DND-41 (cell line): ENCODE results near the gene URB1.

Source experiments
- CTCF ChIP-seq: IDR thresholded peaks from 2 replicates; pipeline ENCODE4 v1.5.1; 2012; ENCODE audit warnings: borderline replicate concordance, low read length, moderate library complexity, mild to moderate bottlenecking; ENCODE audit not compliant: poor library complexity, severe bottlenecking; ENCODE audit errors: extremely low read depth
- EZH2 ChIP-seq: IDR thresholded peaks from 3 replicates; pipeline ENCODE4 v1.6.1; 2012; ENCODE audit warnings: borderline replicate concordance, low read depth, mild to moderate bottlenecking, moderate library complexity, low read length, inconsistent platforms; ENCODE audit not compliant: severe bottlenecking

- TF ChIP-seq CTCF (no peak), EZH2 (no peak)
Measured at GRCh38 chr21:32368386-32368785, 24.4 kb downstream of the URB1 start.
